Measurements from ENCODE around the gene SALL3.

The SALL3 gene

DNA sequence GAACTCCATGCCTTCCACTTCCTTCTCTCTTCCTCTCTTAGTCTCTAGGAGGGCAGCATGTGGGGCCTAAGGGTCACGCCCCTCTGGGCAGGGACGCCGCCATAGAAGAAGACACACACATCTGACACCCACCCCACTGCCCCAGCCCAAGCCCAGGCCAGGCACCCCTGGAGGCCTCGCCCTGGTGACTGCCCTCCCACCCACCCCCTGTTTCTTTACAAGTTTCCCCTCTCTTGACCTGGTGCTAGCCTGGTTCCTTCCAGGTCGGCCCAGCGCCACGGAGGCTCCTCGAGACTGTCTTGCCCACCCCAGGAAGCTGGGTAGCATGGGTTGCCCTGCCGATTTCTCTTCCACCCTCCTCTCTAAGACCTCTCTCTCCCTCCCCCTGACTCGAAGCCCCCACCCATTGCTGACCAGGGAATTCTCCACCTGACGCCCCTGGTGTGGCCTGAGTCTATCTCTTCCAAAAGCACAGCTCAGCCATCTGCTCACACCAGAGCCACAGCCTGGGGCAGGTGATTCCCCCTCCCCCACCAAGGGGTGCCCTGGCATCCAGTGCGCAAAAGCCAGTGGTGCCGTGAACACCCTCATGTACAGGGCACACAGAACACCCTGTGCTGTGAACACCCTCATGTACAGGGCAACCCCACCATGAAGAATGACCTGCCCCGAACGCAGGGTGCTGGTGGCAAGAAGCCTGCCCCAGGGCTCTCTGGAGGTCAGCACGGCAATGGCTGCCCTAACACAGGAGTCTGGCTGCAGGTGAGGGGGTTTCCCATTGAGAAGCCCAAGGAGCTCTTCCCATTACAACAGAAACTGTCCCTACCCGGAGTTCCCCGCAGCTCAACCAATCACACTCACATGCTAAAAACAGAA is 13.5 kb upstream of the SALL3 start:
- DNase-seq = no peak

GRCh38 chr18:78966793-78967106 is 12.9 kb upstream of the SALL3 start:
- DNase-seq = no peak

DNA sequence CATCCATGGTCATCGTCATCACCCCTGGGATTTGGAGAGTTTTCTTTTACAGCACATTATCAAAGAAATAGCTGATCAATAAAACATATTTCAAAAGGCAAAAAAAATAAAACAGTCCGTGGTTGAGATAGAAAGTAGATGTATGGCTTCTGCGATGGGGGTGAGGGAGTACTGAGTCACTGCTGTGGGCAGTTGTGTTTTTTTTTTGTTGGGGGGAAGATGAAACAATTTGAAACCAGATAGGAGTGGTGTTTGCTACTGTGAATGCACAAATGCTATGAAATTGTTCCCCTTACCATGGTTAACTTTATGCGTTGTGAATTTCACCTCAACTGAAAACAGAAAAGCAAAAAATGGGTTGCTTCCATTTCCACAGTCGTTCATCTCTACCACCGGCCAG is 11.9 kb upstream of the SALL3 start:
- no peak for DNase-seq

- no peak for DNase-seq
Measured at GRCh38 chr18:78969574-78970315, 9.9 kb upstream of the SALL3 start.

DNA sequence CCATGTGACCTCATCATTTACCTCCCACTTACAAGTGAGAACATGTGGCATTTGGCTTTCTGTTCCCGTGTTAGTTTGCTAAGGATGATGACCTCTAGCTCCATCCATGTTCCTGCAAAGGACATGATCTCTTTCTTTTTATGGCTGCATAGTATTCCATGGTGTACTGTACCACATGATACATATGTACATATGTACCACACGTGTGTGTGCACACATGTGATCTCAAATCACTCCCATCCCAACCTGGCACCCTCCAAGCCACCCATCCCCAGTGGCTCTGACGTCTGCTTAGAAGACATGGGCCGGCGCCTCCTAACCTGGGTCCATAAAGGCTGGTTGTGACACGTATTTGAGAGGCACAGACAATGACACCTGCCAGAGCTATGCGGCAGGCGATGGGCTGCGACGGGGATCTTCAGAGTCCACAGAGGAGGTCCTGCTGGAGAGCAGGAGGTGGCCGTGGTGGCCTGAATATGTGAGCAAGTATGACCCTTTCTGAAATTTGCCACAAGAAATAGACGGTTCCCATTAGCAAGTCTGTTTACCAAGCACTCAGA is 8.8 kb upstream of the SALL3 start:
- no peak for DNase-seq

DNA sequence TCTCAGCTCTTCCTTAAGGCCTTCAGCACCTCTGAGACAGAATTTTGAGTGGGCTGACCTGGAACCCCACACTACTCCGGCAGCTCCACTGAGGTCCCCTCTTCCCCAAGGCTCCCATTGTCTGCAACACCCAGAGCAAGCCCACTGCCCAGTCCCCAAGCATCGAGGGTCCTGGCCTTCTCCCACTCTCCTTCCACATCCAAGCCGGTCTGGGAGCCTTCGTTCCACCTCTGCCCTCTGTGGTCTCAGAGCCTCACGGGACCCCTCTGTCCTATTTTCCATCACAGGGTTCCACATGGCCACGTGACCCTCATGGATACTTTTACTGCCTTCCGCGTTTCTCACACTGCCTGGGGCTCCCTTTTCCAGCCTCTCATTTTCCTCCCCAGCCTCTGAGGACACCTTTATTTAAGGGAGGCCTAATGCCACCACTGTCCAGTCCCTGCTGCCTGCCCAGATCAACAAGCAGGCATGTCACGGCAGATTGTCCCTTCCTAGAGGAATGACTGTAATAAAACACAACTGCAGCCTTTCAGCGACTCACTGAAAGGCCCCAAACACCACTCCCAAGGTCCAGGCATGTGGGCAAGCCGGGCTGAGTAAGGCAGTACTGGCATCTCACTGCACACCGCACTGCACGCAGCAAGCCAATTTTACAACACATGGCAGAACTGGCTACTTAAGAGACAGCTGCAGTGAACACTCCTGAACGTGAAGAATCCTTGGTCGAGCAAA is 7.9 kb upstream of the SALL3 start:
- no peak for DNase-seq

- no peak for DNase-seq
Measured at GRCh38 chr18:78972385-78972918, 7.2 kb upstream of the SALL3 start.

DNA sequence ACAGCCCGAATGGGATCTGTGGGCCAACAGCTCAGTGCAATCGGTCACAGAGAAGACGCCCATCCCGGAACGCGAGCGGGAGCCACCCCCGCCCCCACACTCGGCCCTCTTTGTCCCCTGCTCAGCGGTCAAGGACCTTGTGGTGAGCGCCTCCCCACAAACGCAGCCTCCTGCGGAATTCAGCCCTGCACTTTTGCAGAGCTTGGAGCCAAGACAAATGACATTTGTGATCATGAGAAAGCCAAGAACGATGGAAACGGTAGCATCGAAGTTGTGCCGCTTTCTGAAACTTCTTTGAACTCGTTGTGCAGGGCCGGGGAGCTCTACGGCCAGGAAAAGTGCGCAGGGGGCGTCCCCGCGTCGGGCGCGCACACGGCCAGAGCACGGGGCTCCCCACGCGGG is 6.7 kb upstream of the SALL3 start:
- DNase-seq = no peak

GRCh38 chr18:78973357-78974083 is 6.1 kb upstream of the SALL3 start:
- DNase-seq = no peak

DNA sequence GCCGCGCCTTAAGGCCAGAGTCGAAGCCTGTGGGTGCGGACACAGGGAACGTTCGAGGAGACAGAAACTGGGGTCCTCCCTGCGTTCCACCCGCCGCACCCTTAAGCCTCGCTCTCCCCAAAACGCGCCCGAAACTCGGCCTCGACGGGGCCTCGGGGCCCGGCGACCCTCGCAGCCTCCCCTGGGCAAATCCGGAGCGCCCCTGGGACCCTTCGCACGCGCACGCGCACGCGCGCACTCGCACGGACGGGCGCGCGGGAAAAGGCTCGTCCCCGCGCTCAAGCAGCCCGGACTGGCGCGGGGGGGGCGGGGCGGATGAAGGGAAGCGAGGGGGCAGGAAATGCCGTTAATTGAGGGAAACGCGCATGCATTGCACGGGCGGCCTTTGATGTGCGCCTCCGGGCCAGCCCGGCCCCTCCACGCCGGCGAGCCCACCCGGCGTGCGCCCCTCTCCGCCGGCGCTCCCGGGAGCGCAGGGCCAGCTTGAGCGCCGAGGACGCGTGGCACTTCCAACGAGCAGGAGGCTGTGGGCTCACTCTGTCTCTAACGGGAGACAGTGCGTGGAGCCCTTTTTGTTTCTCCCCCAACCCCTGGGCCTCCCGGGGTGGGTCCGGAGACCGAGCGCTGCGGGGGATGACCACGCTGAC is 5.4 kb upstream of the SALL3 start:
- DNase-seq = no peak

DNA sequence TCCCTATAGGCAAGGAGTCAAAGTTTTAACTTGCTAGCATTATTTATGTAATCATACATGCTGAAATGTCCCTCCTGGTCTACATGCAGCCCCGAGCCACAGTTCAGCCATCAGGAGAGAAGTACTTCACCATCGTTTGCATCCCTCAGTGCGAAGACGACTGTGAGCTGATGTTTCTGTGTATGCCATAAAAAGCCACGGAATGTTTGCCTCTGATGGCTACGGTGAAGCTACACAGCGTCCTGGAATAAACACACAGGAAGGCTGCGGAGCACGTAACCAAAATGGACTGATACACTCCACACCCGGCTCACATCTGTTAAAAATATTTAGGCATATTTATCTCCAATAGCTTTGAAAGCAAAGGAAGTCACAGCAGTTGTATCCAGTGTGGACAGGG is 4.3 kb upstream of the SALL3 start:
- no peak for DNase-seq

- DNase-seq = no peak
Measured at GRCh38 chr18:78975699-78976335, 3.8 kb upstream of the SALL3 start.

DNA sequence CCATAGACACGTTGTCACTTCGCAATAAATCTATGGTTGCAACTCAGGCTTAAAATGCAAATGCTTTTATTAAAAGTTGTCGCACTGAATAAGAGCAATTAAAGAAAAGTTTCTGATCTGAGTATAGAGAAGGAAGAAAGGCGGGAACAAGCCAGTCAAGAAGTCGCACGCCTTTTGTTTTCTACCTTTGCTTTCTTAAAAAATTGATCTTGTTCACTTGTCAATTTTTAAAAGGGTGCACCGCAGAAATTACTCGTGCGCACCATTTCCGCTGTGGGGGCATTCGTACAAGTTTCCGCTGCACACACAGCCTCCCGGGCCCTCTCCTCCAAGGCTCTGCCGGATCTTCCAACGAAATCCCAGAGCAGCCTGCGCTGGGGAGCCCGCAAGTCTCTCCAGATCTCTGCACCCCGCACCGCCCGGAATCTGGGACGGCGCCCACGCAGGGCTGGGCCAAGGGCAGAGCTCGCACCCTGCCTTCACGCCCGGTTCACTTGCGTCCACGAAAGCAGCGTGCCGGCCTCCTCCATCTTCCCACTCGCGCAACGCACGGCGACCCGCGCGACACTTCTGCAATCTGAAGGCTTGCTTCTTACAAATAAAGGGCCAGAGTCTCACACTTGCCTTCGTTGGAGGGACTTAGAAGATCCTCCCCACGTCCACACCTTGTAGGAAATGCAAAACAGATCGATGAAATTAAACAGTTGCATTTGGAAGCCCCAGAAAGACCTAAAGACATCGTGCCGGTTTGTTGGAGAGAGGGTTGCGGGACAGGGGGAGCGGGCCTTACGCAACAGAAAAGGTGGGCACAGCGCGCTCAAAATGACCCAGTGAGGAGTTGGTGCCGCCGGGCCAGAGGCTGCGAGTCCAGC is 2.6 kb upstream of the SALL3 start:
- DNase-seq = no peak

DNA sequence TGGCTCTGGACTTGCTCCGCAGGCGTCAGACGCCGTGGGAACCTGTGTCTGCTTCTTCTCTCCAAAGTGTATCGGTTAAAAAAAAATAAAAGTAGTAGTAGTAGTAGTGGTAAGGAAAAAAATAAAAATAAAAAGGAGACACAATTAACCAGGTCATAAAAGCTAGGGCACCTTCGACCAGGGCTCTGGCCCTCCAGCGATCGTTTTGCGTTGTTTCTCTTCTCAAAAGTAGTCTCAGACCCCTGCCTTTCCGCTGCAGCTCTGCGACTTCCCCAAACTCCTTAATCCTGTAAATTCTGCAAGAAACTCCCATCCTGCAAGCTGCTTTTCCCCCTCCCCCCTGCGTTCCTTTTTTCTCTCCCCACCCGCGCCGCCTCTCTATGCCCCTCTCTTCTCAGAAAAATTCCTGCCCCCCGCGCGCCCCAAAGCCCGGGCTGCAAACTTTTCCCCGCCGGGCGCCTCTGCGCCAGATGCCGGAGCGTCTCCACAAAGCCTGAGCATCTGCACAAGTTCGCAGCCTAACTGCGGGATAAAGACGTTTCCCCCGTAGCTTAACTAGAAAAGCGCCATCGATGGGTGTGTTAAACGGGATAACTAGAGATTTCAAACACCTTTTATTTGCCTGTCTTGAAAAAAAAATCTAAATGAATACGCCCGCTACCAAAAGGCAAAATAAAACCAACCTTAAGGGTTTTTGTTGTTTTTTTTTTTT is 1.8 kb upstream of the SALL3 start:
- no peak for DNase-seq

DNA sequence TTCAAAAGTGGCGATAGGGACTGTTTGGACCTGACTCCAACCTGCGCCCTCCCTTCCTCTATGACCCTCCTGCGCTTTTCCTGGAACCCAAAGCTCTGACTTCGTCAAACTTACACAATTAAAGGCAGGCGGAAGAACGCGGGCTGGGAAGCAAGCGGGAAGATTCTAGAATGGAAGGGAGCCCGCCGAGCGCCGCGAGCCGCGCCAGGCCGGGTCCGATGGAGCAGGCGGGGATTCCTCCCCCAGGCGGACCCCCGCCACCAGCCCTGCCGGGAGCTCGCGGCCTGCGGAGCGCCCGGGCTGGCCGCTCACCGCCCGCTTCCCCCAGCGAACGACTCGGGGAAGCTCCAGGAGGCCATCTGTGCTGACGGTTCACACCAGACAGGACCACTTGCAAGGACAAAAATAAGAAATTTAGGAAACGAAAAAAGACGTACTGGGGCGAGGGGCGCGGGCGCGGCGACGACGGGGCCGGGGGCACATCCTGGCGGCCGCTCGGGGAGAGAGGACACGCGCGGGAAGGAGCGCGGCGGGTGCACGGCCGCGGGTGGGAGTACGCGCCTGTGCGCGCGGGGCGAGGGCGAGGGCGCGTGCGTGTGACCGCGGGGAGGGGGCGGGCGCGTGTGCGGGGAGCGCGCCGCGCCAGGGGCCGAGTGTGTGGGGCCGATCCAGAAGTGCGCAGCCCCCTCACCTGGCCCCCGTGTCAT is 1.1 kb upstream of the SALL3 start:
- no peak for DNase-seq

DNA sequence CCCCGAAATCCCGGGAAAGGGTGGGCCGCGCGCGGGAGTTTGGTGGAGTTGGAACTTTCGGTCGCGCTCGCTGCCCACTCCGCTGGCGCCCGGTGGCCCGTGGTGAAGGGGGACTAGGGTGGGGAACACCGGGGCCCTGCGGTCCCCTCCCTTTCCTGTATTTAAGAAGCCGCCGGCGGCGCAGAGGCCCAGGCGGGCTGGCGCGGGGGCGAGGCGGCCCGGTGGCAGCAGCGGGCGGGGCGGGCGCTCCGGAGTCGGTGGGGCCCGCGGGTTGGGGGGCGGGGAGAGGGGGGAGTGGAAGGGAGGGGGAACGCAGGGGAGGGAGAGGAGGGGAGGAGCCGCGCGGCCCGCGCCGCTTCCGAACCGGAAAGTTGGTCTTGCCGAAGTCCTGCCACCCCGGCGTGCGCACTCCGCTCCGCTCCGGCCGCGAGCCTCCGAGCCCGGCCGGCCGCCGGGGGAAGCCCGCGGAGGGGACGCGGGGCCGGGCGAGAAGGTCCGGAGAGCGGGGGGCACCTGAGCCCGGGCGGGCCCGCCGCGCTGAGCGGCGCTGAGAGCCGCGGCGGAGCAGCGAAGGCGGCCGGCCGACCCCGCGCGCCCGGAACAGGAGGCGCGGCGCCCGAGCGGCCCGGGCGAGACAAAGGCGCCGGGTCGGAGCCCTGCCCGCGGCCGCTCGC is 425 bp upstream of the SALL3 start:
- DNase-seq = peak in 1 of 2 experiments; percentile 14

DNA sequence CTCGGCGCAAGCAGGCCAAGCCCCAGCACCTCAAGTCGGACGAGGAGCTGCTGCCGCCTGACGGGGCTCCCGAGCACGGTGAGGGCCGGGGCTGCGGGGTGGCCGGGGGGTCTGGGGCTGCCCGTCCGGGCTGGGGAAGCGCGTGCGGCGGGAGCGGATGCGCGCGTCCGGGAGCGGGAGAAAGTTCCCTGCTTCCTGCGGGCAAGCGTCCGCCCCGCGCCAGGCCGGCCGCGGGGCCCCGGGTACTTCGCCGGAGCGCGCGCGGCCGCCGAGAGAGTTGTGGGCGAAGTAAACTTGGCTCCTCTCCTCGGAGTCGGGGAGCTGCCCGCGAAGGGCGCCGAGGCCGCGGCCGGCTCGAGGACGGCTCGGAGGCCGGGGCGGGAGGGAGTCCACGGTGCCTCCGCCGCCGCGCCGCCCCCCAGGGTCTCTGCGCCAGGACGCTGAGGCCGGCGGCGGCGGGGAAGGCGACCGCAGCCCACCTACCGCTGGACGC is 707 bp downstream of the SALL3 start:
- no peak for DNase-seq

- no peak for DNase-seq
Measured at GRCh38 chr18:78980777-78981380, 1.3 kb downstream of the SALL3 start.

All from NCI-H526 (cell line).